ENCODE measurements around the gene SCYL2.
"Not testable (repeated sequence)": the region's sequence is repeated elsewhere in the genome, so short reads cannot be mapped to it uniquely, and the experiment has no call there.

GRCh38 chr12:100344351-100344750 lies 77.4 kb downstream of the SCYL2 start:
- not testable (repeated sequence) for TF ChIP-seq GATA1 (IDR thresholded peaks at IDR 0.05; ENCODE audit: low read depth, low read length); POLR2A (IDR thresholded peaks at IDR 0.05; ENCODE audit: low read length)
